ENCODE data around the gene WASF1.

DNA sequence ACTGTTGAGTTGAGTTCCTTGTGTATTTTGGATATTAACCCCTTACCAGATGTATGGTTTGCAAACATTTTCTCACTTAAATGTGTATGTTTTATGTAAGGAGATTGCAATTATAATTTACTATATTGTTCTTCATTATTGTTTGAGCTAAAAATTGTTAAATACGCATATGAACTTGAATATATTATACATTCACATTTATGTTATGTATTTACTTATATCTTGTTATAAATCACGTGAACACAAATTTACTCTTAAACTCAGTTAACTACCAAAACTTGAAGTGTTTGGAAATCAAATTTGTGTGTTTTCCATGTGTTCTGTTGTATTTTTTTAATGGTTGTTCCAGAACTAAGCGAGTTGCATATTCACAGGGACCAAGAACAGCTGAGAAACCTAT, 19.1 kb upstream of the WASF1 start:
- TF ChIP-seq EZH2phosphoT487 (IDR thresholded peaks at IDR 0.05; ENCODE audit: borderline replicate concordance, low read length) (no peak), EZH2 (IDR thresholded peaks at IDR 0.05; ENCODE audit: low read length, unreplicated experiment) (no peak)
- TF ChIP-seq, protein P1, sequence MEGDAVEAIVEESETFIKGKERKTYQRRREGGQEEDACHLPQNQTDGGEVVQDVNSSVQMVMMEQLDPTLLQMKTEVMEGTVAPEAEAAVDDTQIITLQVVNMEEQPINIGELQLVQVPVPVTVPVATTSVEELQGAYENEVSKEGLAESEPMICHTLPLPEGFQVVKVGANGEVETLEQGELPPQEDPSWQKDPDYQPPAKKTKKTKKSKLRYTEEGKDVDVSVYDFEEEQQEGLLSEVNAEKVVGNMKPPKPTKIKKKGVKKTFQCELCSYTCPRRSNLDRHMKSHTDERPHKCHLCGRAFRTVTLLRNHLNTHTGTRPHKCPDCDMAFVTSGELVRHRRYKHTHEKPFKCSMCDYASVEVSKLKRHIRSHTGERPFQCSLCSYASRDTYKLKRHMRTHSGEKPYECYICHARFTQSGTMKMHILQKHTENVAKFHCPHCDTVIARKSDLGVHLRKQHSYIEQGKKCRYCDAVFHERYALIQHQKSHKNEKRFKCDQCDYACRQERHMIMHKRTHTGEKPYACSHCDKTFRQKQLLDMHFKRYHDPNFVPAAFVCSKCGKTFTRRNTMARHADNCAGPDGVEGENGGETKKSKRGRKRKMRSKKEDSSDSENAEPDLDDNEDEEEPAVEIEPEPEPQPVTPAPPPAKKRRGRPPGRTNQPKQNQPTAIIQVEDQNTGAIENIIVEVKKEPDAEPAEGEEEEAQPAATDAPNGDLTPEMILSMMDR (conservative IDR thresholded peaks at IDR 0.05; ENCODE audit: low read depth, low read length) = no peak

All from PC-3 (cell line).